NCI-H446 (cell line): ENCODE results near the gene NCOA5.

Source experiments
- DNase-seq, 2 experiments: peaks; one replicate each; lab custom pipeline; 2025; lab: John Stamatoyannopoulos, UW

NCOA5 gene

DNA sequence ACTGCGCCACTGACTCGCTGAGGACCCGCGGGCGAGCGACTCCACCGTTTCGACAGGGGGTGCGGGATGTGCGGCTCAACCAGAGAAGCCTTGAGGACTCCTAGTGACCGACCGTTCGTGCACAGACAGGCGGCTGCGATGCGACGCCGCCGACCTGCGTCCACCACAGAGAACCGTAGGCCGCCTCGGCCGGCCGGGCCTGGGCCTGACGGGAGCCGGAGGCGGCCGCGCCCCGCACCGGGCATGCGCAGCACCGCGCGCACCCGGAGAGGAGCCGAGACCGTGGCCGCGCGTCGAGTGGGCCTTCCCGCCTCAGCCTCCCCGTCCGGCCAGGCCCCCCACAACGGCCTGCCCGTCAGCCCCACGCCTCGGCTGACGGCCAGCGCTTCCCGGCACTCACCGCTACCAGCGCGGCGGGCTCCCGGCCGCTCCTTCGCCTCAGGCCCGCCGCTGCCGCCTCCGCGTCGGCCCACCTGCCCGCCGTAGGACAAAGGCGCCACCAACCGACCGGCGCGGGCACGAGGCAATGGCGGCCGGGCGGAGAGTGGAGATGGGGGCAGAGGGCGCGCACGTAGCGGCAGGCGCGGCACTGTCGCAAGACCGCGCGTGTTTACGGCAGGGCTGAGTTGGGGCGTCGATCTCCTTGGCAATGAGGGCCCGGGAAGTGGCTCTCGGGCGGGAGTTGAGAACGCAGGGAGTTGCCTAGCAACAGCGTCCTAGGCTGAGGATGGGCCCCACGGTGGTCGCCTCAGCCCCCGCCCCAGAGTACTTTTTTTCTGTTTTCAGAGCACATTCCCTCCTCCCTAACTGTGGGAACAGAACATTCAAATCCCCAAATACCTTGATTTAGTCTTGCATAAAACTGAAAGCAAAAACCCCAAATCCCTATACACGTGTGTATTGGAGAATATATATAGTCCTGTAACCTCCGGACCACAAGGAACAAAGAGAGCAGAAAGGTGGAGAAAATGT lies at the start of gene NCOA5:
NCOA5 (minus strand) TSS at position 546 of the 972 bp plus-strand sequence. CDS start 10,538 bp downstream, outside the sequence.
- peak; percentile 84 to 96 for DNase-seq

DNA sequence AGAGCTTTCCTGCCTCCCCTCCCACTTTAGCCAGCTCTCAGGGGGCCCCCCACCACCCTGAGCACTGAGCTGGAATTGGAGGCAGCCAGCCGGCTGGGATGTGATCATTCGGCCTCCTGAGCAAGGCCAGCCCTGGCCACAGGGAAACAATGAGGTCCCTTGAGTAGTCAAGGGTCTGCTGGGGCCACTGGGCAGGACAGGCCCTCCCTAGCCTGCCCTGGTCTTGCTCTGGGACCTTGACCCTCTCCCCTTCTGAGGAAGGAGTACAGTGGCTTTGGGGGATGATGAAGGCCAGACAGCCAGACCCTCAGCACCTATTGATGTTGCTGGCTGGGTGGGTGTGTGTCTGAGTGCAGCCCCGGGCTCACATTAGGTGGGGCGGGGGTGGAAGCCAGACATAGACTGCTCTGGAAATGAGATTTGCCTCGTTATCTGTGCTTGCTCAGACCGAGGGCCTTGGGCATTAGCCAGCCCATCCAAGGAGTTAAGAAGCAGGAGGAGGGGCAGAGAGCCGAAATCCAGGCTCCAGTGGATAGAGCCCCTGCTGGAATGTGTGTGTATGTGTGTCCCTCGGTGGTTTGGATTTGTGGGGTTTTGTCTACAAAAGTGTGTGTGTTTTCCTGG lies 49.6 kb upstream of the NCOA5 start:
- DNase-seq = no peak

DNA sequence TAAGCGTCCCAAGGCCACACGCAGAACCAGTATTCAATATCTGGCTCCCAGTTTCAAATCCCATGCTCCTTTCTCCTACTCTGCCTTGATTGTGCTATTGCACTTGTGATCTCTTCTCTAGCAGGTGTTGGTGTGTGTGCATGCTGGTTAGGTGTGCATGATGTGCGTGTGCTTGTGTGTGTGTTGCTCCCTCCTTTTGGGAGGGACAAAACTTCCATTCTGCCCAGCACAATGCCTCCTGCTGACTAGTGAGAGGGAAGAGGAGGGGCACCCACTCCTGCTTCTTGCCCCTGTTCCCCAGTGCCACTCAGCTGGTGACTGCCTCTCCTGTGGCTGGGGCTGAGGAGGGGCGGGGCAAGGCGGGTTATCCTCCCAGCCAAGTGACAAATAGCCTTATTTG lies 48.1 kb upstream of the NCOA5 start:
- no peak for DNase-seq

DNA sequence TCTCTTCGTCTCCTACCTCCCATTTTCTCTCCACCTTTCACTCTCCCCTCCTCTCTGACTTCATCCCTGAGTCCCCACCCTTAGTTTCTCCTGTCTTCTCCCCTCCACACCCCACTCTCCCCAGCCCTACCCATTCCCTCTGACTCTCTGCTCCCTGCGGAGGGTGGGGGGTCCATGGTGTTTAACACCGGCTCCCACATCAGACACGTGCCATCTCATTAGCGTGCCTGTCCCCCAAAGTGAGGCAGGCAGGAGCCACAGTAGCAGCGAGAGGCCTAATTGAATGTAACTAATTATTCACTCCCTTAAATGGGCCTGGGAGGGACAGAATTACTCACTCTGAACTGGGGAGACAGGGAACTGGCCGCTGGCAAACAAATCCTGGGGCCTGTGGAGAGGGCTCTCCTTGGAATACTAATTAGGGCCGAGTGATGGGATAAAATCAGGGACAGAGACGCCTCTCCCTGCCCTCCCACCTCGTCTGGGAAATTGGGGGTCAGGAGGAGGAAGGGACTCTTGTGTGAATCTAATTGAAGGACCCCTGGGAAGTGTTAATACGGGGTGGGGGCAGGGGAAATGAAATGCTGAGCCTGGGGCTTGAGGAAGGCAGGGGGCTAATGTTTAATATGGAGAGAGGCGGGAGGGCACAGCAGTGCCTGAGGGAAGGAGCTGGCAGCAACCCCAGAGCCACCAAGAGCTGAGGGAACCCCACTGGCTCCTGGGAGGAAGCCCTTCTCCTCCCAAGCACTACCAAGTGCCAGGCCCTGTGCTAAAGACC lies 46.3 kb upstream of the NCOA5 start:
- DNase-seq = no peak

DNA sequence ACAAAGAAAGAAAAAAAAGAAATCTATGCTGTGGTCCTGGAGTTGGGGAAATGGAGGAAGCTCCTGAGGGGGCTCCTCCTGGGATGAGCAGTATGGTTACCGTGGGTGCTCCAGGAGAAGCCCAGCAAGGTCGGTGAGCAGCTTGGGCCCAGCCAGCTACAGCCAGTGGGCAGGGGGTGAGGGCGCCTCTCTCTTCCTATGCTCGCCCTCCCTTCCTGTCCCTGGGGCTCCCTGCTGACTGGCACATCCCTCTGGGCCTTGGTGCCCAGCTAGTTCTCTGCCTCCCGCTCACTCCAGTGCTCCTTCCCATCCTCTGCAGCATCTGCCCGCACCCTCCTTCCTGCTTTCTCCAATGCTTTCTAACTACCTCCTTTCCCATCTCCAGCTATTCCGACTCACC lies 45.0 kb upstream of the NCOA5 start:
- DNase-seq = no peak

DNA sequence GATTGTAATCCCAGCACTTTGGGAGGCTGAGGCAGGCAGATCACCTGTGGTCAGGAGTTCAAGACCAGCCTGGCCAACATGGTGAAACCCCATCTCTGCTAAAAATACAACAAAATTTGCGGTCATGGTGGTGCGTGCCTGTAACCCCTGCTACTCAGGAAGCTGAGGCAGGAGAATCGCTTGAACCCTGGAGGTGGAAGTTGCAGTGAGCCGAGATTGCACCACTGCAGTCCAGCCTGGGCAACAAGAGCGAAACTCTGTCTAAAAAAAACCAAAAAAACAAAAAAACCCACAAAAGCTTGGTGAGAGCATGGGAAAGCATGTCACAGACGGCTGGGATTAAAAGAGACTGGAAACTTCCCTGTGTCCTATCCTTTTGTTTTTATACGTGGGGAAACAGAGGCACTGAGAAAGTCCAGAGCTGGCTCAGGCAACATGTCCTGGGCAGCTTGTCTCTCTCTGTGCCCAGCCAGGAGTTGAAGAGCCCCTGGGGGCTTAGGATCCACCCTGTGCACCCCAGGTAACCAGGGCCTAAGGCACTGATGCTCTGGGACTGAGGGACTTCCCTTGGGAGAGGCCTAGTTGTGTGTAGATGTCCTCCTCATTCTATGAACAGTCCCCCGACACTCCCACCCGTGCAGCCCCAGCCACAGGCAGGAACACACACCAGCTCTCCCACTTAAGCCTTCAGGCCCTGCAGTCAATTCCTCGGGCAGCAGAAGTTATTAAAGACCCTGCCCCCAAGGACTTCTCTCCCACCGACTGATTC lies 44.3 kb upstream of the NCOA5 start:
- DNase-seq = no peak

DNA sequence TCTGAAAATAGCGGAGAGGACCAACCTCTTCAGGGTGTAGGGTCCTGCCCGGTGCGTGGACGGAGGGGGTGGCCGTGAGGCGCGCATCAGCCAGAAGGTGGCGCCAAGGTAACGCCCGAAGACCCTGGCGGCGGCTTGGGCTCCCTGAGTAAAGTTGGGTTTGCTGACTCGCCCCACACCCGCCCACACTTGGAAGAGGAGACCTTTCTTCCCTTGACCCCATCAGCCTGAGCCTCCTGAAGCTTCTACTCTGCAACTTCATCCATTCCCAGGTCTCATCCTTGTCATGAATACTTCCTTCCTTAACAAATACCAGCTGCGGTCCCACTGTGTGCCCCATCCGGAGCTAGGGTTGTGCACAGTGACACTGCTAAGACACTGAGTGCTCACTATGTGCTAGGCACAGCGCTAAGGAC lies 43.0 kb upstream of the NCOA5 start:
- DNase-seq = peak in 1 of 2 experiments; percentile 74

DNA sequence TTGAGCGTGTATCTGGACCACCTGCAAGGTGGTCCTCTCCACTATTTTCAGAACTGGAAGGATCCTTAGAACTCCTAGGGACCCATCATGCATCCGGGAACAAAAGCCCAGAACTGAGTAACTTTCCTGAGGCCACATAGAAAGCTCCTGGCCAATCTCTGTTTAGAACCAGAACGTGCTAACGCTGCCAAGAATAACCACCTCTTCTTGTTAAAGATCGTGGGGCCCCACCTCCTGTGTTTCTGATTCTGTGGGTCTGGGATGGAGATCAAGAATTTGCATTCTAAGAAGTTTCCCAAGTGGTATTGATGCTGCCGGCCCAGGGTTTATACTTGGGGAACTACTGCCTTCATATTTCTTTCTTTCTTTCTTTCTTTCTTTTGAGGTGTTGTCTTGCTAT lies 41.6 kb upstream of the NCOA5 start:
- DNase-seq = no peak

DNA sequence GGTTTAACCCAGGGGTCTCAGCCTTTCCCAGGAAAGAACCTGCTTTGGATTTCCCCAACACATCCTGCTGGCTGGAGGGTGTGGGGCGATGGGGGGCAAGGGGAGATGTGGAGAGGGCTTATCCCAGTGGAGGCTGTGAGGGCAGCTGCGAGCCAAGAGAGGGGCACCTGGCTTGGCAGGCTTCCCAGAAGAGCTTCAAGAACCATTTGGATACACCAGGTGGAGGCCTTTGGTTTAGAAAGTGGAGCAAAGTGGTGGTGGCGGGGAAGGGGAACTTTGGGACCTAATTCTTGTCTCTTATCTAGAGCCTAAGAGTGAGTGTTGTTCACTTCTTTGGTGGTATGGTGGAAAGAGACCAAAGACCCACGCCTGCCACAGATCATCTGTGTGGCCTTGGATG lies 40.8 kb upstream of the NCOA5 start:
- no peak for DNase-seq

DNA sequence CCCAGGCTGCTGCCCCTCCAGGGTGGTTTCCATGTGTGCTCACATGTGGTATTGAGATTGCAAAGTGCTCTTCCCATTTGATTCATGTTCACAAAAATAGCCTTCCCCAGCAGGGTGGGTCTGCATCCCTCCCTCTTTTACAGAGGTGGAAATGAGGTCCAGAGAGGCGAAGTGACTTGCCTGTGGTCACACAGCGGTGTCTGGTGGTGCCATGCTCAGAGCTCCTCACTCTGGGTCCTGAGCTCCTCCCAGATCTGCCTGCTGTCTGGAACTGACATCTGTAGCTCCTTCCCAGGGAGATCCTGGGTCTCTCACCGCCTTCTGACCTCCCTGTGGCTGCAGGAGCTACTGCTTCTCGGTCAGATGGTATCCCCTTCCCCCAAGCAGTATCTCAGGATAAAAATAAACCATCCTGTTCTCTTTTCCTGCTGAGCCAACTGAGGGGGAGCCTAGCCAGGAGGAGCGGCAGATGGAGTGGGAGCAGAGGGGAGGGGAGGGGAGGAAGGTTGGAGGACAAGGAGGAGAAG lies 40.3 kb upstream of the NCOA5 start:
- DNase-seq = peak in 1 of 2 experiments; percentile 73

DNA sequence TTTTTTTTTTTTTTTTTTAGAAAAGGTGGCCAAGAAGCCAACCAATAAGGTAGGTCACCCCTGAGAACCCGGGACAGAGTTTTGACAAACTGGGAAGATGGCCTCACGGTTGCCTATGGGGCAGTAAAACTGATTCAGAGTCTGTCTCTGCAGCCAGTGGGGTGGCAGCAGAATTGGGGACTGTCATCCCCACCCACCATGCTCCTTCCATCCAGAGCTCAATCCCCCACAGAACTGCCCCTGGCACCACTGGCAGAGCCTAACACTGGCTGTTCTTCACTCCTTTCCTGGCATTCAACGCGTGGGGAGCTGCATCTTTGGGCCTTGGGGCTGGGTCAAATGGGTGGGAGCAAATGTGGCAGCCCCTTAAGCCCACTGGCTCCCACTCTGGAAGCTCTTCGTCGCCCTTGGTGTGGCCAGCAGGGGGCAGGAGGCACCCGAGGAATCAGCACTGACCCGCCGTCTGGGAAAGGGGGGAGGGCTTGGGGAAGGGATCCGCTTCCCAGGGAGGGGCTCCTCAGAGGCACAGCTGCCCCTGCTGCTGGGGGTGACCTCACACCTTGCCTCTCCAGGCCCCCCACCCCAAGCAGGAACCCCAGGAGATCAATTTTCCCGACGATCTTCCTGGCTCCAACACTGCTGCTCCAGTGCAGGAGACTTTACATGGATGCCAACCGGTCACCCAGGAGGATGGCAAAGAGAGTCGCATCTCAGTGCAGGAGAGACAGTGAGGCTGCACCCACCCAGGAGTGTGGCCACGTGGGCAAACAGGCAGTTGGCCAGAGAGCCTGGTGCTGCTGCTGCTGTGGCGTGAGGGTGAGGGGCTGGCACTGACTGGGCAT lies 38.8 kb upstream of the NCOA5 start:
- DNase-seq = peak in 1 of 2 experiments; percentile 53

DNA sequence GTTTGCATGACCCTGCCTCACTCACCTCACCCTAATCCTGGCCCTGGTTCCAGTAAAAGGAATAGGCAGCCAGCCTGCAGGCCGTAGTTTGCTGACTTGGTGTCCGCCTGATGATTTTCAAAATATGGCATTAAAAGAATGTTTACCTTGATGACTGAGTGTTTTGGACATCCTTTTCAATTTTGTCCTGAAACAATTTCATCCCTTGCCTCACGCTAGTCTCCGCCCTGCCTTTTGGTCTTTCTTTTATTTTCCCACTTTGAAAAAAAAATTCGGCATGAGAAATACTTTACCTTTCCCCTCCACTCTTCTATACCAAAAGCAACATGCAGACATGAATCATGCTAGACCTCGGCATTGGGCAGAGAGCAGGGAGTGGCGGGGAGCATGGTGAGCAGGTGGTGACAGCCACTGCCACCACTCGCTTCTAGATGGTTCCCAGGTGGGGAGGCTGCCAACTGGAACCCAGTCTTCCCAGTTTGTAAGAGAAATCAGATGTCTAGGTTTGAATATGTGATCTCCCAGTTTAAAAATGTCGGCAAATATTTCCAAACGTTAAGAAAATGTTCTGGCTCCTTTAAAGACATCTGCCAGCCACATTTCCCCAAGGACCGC lies 37.7 kb upstream of the NCOA5 start:
- DNase-seq = no peak

DNA sequence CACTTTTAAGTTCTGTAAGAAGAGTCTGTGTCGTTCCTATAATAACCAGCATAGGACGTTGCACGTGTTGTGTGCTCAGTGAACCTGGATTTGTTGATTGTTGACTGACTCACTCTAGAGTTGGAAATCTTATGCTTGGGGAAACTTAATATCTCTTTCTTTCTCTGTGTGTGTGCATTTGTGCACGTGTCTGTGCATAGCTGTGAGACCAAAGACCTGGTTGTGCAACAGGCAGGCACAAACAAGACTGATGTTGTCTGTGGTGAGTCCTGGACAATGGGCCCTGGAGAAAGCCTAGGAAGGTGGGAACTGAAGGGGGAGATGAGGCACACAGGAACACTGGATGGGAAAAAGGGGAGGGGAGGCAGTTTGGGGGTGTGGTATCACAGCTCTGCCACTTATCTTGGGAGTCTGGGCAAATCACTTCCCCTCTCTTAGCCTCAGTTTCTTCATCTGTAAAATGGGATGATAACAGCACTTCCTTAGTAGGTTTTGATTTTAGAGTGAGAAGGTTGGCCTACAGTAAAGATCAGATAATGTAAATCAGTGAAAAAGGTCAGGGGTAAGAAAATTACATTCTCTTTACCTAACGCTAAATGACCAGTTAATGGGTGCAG lies 36.8 kb upstream of the NCOA5 start:
- DNase-seq = no peak

DNA sequence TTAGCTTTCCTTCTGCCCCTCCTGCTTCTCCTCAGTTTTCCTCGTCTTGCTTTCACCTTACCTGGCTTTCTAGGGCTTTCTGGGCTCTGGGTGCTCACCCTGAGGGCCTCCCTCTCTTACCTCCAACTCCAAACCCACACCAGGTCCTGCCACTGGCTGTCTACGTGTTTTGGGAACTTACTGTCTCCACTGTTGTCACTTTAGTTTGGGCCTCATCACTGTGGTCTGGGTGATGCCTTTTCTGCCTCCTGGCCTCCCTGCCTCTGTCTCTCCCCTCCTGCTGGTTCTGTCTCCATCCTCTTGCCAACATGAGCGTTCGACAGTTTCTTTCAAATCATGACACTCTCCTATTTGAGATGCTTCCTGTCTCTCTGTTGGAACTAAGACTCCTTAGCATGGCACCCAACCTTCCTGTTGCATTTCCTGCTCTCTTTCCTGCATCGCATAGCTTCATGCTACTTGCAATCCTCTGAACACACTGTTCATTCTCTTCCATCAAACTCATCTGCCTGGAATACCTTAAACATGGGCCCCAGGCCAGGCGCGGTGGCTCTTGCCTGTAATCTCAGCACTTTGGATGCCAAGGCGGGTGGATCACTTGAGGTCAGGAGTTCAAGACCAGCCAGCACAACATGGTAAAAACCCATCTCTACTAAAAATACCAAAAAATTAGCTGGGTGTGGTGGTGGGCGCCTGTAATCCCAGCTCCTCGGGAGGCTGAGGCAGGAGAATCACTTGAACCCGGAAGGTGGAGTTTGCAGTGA lies 33.9 kb upstream of the NCOA5 start:
- no peak for DNase-seq

DNA sequence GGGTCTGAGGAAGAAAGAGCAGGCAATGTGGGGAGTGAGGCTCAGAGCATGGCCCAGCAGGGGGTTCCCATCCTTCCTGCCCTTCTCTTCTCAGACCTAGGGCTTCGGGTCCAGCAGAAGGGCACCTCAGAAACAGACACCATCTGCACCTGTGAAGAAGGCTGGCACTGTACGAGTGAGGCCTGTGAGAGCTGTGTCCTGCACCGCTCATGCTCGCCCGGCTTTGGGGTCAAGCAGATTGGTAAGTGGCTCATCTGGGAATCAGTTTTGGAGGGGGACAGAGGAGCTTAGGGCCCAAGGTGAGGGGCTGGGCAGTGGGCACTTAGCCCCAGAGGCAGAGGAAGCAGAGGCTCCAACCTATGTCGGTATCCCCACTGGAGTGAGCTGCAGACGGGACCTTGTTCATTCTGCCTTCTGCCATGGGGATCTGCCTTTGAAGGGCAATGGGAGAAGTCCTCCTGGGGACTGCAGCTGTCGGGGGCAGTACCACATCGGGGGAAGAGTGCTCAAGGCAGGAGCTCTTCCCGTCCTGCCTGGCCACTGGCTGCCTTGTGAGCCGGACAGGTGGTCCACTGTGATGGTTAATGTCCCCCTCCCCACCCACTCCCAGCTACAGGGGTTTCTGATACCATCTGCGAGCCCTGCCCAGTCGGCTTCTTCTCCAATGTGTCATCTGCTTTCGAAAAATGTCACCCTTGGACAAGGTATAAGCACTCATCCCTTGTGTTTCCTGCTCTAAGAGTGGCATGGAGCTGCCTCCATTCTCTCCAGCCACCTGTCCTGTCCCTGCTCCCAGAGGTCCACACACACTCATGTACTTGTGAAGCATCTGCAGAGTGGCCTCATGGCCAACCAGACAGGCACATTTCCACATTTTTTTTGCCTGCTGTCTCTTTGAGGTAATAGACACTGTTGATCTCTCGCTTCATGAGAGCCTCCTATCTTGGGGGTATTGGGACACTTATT lies 33.0 kb upstream of the NCOA5 start:
- no peak for DNase-seq

DNA sequence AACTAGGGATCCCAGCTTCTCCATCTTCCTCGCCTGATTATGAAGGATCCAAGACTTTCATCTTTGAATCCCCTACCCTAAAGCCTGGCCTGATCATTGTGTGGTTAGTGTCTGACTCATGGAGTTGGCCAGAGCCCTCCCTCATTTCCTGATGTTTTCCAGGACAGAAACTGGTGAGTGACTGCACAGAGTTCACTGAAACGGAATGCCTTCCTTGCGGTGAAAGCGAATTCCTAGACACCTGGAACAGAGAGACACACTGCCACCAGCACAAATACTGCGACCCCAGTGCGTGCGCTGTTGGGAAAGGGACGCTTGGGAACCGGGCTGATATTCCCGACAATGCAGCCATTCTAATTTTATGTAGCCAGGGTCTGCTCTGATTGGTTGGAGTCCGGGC lies 32.3 kb upstream of the NCOA5 start:
- DNase-seq = no peak

DNA sequence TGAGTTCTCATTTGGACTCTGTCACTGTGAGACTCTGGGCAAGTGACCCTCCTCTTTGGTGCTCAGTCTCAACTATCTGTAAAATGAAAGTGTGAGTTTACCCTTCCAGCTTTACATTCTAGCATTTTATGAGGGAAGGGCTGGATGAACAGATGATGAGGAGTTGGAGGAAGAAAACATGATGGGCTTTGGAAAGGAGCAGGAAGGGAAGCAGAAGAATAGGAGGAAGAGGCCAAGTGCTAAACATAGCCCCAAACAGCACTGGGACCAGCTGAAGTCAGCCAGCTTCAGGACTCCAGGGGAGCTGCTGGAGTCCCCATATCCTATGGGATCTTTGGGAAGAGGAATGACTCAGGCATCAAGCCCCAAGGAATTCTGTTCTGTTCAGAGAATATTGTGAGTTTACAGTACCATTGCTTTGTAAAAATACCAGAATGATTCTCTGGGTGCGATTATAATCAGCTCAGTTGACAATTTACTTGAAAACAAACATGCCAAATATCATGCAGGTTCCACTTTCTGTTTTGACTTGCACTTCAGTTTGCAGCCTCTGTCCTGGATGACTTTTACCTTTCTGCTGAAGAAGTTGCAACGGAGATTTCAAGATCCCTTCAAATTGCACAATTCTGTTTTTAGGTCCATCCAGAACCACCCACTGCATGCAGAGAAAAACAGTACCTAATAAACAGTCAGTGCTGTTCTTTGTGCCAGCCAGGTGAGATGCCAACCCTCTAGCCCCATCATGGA lies 31.6 kb upstream of the NCOA5 start:
- DNase-seq = no peak
